Thyroid gland (tissue), 4 donors: Measurements from ENCODE around the gene TMEM151B. TPM values are rescaled to one million over a fixed set of nuclear protein-coding genes. Genes with fewer than 3 reads are reported as not detected.
"Not testable (repeated sequence)": the region's sequence is repeated elsewhere in the genome, so short reads cannot be mapped to it uniquely, and the experiment has no call there.

ENCODE experiments used
- DNase-seq, 2 donors: peaks; one replicate each; pipeline ENCODE4 v3.0.0-alpha.2; 2019
- H3K27ac ChIP-seq, 3 donors: fragments of 200-600 bp; sonication (generic); 1 replicate in 2 of 3; 2 replicates in 1 of 3; pipeline ENCODE4 v1.5.1; 2016 to 2019; ENCODE audit warnings: mild to moderate bottlenecking in 1 of 3, moderate library complexity in 1 of 3
- H3K27me3 ChIP-seq: fragments of 200-600 bp; sonication (generic); one replicate; pipeline ENCODE4 v1.5.1; 2019
- H3K36me3 ChIP-seq, 2 donors: fragments of 200-600 bp; sonication (generic); one replicate each; pipeline ENCODE4 v1.5.1; 2016 to 2019
- H3K4me1 ChIP-seq, 2 donors: fragments of 200-600 bp; sonication (generic); one replicate each; pipeline ENCODE4 v1.5.1; 2017 to 2019
- H3K4me3 ChIP-seq, 3 donors: fragments of 200-600 bp; sonication (generic); replicated peaks in 1 of 3; 1 replicate in 2 of 3; 2 replicates in 1 of 3; pipeline ENCODE4 v1.5.1; 2016; ENCODE audit warnings: mild to moderate bottlenecking in 1 of 3
- H3K9me3 ChIP-seq: fragments of 200-600 bp; sonication (generic); one replicate; pipeline ENCODE4 v1.5.1; 2017
- CTCF ChIP-seq, 6 experiments: fragments of 200-600 bp in 3 of 6; fragments of 450-650 bp in 3 of 6; sonication (generic) in 3 of 6; IDR thresholded peaks; one replicate each; pipeline ENCODE4 v1.5.1; 2016 to 2019; ENCODE audit warnings: antibody characterized with exemption in 6 of 6, mild to moderate bottlenecking in 2 of 6, inconsistent platforms in 1 of 6, moderate library complexity in 1 of 6
- POLR2A ChIP-seq, 2 donors: fragments of 450-650 bp; IDR thresholded peaks; one replicate each; pipeline ENCODE4 v1.6.1; 2017; ENCODE audit warnings: antibody characterized with exemption in 2 of 2, mild to moderate bottlenecking in 2 of 2, moderate library complexity in 1 of 2
- WGBS, 2 donors: methylation state at CpG; one replicate each; pipeline ENCODE4 v1.1.5; 2017; 5-methylcytosine and 5-hydroxymethylcytosine counted together
- intact Hi-C: fragments of 100-400 bp; cut with DNase I; formaldehyde crosslinking; loops from one replicate; pipeline ENCODE4 v1.15.1; 2023
- total RNA-seq, 4 donors: library from RNA; depleted of rRNA; stranded (reverse); fragments of >200 nt; gene quantifications; one replicate each; pipeline ENCODE4 v1.2.3, GENCODE V29; 2016

Gene TMEM151B
- total RNA-seq, 4 donors from 2014 or later: not detected

DNA sequence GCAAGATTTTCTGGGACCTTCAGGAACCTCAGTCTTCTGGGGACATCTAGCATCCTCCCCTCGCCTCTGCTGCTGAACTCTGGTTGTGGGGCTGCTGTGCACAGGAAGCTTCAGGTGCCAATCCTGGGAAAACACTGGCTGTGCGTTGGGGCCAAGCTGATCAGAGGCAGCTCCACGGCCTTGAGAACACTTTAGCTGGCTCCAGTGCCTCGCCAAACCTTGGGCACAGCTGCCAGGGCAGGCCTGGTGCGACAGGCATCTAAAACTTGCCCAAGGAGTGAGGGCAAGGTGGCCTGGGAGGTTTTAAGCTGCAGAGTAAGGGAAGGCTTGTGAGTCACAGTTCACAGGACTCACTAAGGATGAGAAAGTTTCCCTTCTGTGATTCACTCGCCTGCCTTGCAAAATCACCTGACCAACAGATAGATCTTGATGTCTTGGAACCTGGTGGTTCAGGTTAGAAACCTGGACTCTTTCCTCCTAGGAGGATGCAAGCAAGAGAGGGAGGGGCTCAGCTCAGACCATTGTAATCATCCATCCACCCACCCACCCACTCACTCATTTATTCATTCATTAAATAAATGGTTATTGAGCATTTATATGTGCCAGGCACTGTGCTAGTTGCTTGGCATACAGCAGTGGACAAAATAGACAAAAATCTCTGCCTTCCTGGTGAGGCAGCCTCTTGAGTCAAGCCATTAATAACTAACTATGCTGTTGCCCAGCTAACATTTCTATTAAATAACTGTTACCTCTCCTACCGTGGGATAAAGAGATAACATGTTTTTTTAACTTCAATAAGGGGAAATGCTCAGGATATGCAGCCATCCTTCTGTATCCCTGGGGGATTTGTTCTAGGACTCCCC lies 69.7 kb downstream of the TMEM151B start:
- 61 to 74% methylated on average over 7 of the region's 7 CpGs for WGBS, 2 donors
- peaks cover 0 to 5% of the 10 kb centered on the region in 2 donors for H3K4me1 ChIP-seq
- intact Hi-C loops: loop anchor here (5.0 to 10.0 kb wide), 2 partner anchors 185 to 243 kb away; partner anchors contain the start of gene CAPN11

DNA sequence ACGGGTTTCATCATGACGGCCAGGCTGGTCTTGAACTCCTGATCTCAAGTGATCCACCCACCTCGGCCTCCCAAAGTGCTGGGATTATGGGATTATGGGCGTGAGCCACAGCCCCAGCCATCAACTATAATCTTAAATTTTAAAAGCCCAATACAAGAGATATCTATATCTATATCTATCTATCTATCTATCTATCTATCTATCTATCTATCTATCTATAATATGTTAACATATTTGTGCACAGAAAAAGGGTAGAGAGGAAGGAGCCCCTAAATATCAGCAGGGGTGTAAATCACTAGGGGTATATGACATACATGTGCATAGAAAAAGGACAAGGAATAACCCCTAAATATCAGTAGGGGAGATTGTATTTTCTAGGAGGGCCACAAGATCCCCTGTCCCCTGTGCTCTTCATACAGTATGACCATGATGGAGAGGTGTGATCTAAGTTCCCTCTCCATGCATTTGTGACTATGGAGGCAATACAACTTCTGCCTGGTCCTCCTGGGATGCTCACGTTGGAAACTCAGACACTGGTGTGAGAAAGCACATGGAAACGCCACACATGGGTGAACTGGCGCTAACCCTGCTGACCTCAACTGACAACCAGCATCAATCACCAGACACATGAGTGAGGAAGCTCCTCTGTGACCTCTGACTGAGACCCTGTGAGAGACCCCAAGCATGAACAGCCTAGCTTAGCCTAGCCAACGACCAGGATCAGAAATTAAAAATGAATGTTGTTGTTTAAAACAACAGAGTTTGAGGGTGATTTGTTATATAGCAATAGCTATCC lies 71.0 kb downstream of the TMEM151B start:
- no peaks in the 10 kb centered on the region for H3K27me3 ChIP-seq
- no peaks in the 10 kb centered on the region for H3K9me3 ChIP-seq
- 70 to 71% methylated on average over 8 of the region's 8 CpGs for WGBS, 2 donors
- peaks cover 0 to 5% of the 10 kb centered on the region in 2 donors for H3K4me1 ChIP-seq
- TF ChIP-seq CTCF (IDR thresholded peaks at IDR 0.05): no peak
- no peak for TF ChIP-seq POLR2A (IDR thresholded peaks at IDR 0.05)
- no peak overlapping the region for H3K4me3 ChIP-seq
- H3K27ac ChIP-seq: no peak overlapping the region
- DNase-seq: no peak
- intact Hi-C loops: no loop called here
- H3K36me3 ChIP-seq: no peaks in the 10 kb centered on the region

More for the DNA sequence above, 69.7 kb downstream of the TMEM151B start:
- TF ChIP-seq CTCF (IDR thresholded peaks at IDR 0.05): no peak
- no peak for TF ChIP-seq POLR2A (IDR thresholded peaks at IDR 0.05)
- H3K27ac ChIP-seq: no peak overlapping the region
- DNase-seq: no peak
- no peaks in the 10 kb centered on the region for H3K36me3 ChIP-seq
- H3K9me3 ChIP-seq: no peaks in the 10 kb centered on the region
- H3K4me3 ChIP-seq: no peak overlapping the region
- H3K27me3 ChIP-seq: no peaks in the 10 kb centered on the region

GRCh38 chr6:44342052-44342451 lies 71.8 kb downstream of the TMEM151B start:
- H3K4me1 ChIP-seq: peaks cover 0 to 5% of the 10 kb centered on the region in 2 donors
- 59 to 66% methylated on average over 6 of the region's 6 CpGs for WGBS, 2 donors
- H3K9me3 ChIP-seq: no peaks in the 10 kb centered on the region
- no peak overlapping the region for H3K4me3 ChIP-seq
- no peak for TF ChIP-seq POLR2A (IDR thresholded peaks at IDR 0.05)
- TF ChIP-seq CTCF (IDR thresholded peaks at IDR 0.05): no peak
- no peaks in the 10 kb centered on the region for H3K36me3 ChIP-seq
- no peak for DNase-seq
- no peaks in the 10 kb centered on the region for H3K27me3 ChIP-seq
- H3K27ac ChIP-seq: no peak overlapping the region
- intact Hi-C loops: no loop called here

GRCh38 chr6:44342489-44342888 lies 72.2 kb downstream of the TMEM151B start, which contains the start of gene SPATS1:
SPATS1 (plus strand) TSS chr6:44342650; CDS start chr6:44343096, 446 bp downstream.
- Histone ChIP-seq H3K9me3 (no peaks in the 10 kb centered on the region), H3K36me3 (no peaks in the 10 kb centered on the region), H3K27ac (no peak within 1 kb of the TSS), H3K4me3 (no peak within 1 kb of the TSS), H3K27me3 (no peaks in the 10 kb centered on the region), H3K4me1 (peaks cover 0 to 5% of the 10 kb centered on the region in 2 donors)
- WGBS, 2 donors: 4 to 13% methylated on average over 5 to 22 of the region's 31 CpGs
- TF ChIP-seq POLR2A (IDR thresholded peaks at IDR 0.05) (no peak), CTCF (IDR thresholded peaks at IDR 0.05) (no peak)
- intact Hi-C loops: no loop called here
- peak; percentile 6 to 10 for DNase-seq

DNA sequence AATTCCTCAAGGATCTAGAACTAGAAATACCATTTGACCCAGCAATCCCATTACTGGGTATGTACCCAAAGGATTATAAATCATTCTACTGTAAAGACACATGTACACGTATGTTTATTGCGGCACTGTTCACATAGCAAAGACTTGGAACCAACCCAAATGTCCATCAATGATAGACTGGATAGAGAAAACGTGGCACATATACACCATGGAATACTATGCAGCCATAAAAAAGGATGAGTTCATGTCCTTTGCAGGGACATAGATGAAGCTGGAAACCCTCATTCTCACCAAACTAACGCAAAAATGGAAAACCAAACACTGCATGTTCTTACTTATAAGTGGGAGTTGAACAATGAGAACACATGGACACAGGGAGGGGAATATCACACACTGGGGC lies 76.6 kb downstream of the TMEM151B start:
- H3K4me3 ChIP-seq, H3K9me3 ChIP-seq, H3K27ac ChIP-seq, H3K27me3 ChIP-seq, H3K36me3 ChIP-seq, DNase-seq, intact Hi-C loops, H3K4me1 ChIP-seq: not testable (repeated sequence)
- 85% methylated on average over 4 of the region's 4 CpGs for WGBS, 2 donors
